Trophoblast cell (in vitro differentiated cells and primary cell): ENCODE measurements around the gene DCTN2.

Experiments
- DNase-seq, 2 donors: peaks; one replicate each; pipeline ENCODE4 v3.0.0-alpha.2; 2016
- H2AFZ ChIP-seq: 2 replicates; pipeline ENCODE4 v1.6.1; 2013; ENCODE audit warnings: low read length, moderate library complexity, mild to moderate bottlenecking; ENCODE audit not compliant: insufficient read depth, poor library complexity
- H2AK5ac ChIP-seq: 2 replicates; pipeline ENCODE4 v1.6.1; 2013; ENCODE audit warnings: mild to moderate bottlenecking, low read length
- H2BK120ac ChIP-seq: 2 replicates; pipeline ENCODE4 v1.6.1; 2013; ENCODE audit warnings: low read length, mild to moderate bottlenecking, moderate library complexity; ENCODE audit not compliant: insufficient read depth, poor library complexity
- H2BK12ac ChIP-seq: 2 replicates; pipeline ENCODE4 v1.6.1; 2013; ENCODE audit warnings: mild to moderate bottlenecking, low read length, moderate library complexity
- H2BK5ac ChIP-seq: 2 replicates; pipeline ENCODE4 v1.6.1; 2013; ENCODE audit warnings: low read length, low read depth, moderate library complexity, mild to moderate bottlenecking; ENCODE audit not compliant: poor library complexity
- H3K14ac ChIP-seq: 2 replicates; pipeline ENCODE4 v1.6.1; 2013; ENCODE audit warnings: mild to moderate bottlenecking, low read length
- H3K18ac ChIP-seq: 2 replicates; pipeline ENCODE4 v1.6.1; 2013; ENCODE audit warnings: mild to moderate bottlenecking, low read length
- H3K23ac ChIP-seq: 2 replicates; pipeline ENCODE4 v1.6.1; 2013; ENCODE audit warnings: low read length
- H3K27ac ChIP-seq: 2 replicates; pipeline ENCODE4 v1.5.1; 2013; ENCODE audit warnings: low read depth, mild to moderate bottlenecking, inconsistent platforms, low read length, moderate library complexity
- H3K27me3 ChIP-seq: 2 replicates; pipeline ENCODE4 v1.6.1; 2013; ENCODE audit warnings: inconsistent platforms, mild to moderate bottlenecking, low read length, moderate library complexity; ENCODE audit not compliant: insufficient read depth
- H3K36me3 ChIP-seq, 2 experiments: 1 replicate in 1 of 2; 2 replicates in 1 of 2; pipeline ENCODE4 v1.6.1; 2013; ENCODE audit warnings: low read length in 2 of 2, mild to moderate bottlenecking in 2 of 2, moderate library complexity in 1 of 2; ENCODE audit not compliant: insufficient read depth in 2 of 2, control insufficient read depth in 1 of 2
- H3K4ac ChIP-seq: 2 replicates; pipeline ENCODE4 v1.6.1; 2013; ENCODE audit warnings: low read depth, mild to moderate bottlenecking, low read length, moderate library complexity
- H3K4me1 ChIP-seq, 2 experiments: 1 replicate in 1 of 2; 2 replicates in 1 of 2; pipeline ENCODE4 v1.6.1; 2013; ENCODE audit warnings: low read length in 2 of 2, mild to moderate bottlenecking in 2 of 2, moderate library complexity in 1 of 2; ENCODE audit not compliant: insufficient read depth in 2 of 2, control insufficient read depth in 1 of 2
- H3K4me2 ChIP-seq: 2 replicates; pipeline ENCODE4 v1.6.1; 2013; ENCODE audit warnings: inconsistent platforms, mild to moderate bottlenecking, low read length, moderate library complexity
- H3K4me3 ChIP-seq: 2 replicates; pipeline ENCODE4 v1.5.1; 2013; ENCODE audit warnings: mild to moderate bottlenecking, low read depth, low read length, inconsistent platforms
- H3K79me1 ChIP-seq: one replicate; pipeline ENCODE4 v1.6.1; 2013; ENCODE audit warnings: low read length
- H3K79me2 ChIP-seq: 2 replicates; pipeline ENCODE4 v1.6.1; 2013; ENCODE audit warnings: low read length, mild to moderate bottlenecking; ENCODE audit not compliant: control insufficient read depth, insufficient read depth, poor library complexity
- H3K9ac ChIP-seq: 2 replicates; pipeline ENCODE4 v1.6.1; 2013; ENCODE audit warnings: mild to moderate bottlenecking, low read length
- H3K9me3 ChIP-seq: 2 replicates; pipeline ENCODE4 v1.6.1; 2013; ENCODE audit warnings: low read depth, mild to moderate bottlenecking, control low read depth, inconsistent platforms, low read length; ENCODE audit not compliant: insufficient read depth
- H4K12ac ChIP-seq: 2 replicates; pipeline ENCODE4 v1.6.1; 2013; ENCODE audit warnings: low read depth, mild to moderate bottlenecking, low read length, moderate library complexity
- H4K8ac ChIP-seq: 2 replicates; pipeline ENCODE4 v1.6.1; 2013; ENCODE audit warnings: low read depth, mild to moderate bottlenecking, low read length, moderate library complexity
- H4K91ac ChIP-seq: one replicate; pipeline ENCODE4 v1.6.1; 2013; ENCODE audit warnings: low read depth, mild to moderate bottlenecking, low read length, moderate library complexity
- WGBS: extraction: QIAGEN DNeasy Blood & Tissue Kit; methylation state at CpG from one replicate; pipeline ENCODE4 v1.1.7; 2013; ENCODE audit warnings: missing lambda C conversion rate; ENCODE audit not compliant: insufficient read length, insufficient coverage; ENCODE audit errors: extremely low coverage; 5-methylcytosine and 5-hydroxymethylcytosine counted together

DCTN2 gene

GRCh38 chr12:57498571-57498970 lies 48.4 kb downstream of the DCTN2 start:
- H2BK5ac ChIP-seq, result no peak overlapping the region
- H3K14ac ChIP-seq, result no peak overlapping the region
- no peaks in the 10 kb centered on the region for H3K27me3 ChIP-seq
- H3K4me2 ChIP-seq, result no peak overlapping the region
- H2AK5ac ChIP-seq, result no peak overlapping the region
- no peaks in the 10 kb centered on the region for H3K4me1 ChIP-seq
- no peaks in the 10 kb centered on the region for H3K79me1 ChIP-seq
- peaks cover 56 to 64% of the 10 kb centered on the region in 2 experiments for H3K36me3 ChIP-seq
- H4K8ac ChIP-seq, result no peak overlapping the region
- H3K4ac ChIP-seq, result no peak overlapping the region
- no peak overlapping the region for H3K4me3 ChIP-seq
- no peaks in the 10 kb centered on the region for H3K79me2 ChIP-seq
- H3K18ac ChIP-seq, result no peak overlapping the region
- WGBS, result no CpG with 5 or more reads among the region's 4 CpGs
- H2BK120ac ChIP-seq, result no peak overlapping the region
- no peak overlapping the region for H4K12ac ChIP-seq
- no peak overlapping the region for H2AFZ ChIP-seq
- H3K9me3 ChIP-seq, result no peaks in the 10 kb centered on the region
- no peak overlapping the region for H4K91ac ChIP-seq
- no peak overlapping the region for H3K23ac ChIP-seq
- H3K27ac ChIP-seq, result no peak overlapping the region
- DNase-seq, result no peak
- H3K9ac ChIP-seq, result no peak overlapping the region
- no peak overlapping the region for H2BK12ac ChIP-seq

- Histone ChIP-seq H4K91ac (no peak overlapping the region), H3K4me3 (no peak overlapping the region), H2BK5ac (no peak overlapping the region), H3K79me1 (no peaks in the 10 kb centered on the region), H4K8ac (no peak overlapping the region), H3K23ac (no peak overlapping the region), H3K9me3 (no peaks in the 10 kb centered on the region), H3K27ac (no peak overlapping the region), H3K4ac (no peak overlapping the region), H3K27me3 (no peaks in the 10 kb centered on the region), H3K18ac (no peak overlapping the region), H3K14ac (no peak overlapping the region), H3K36me3 (peaks cover 52 to 64% of the 10 kb centered on the region in 2 experiments), H2BK12ac (no peak overlapping the region), H3K4me2 (no peak overlapping the region), H3K79me2 (no peaks in the 10 kb centered on the region), H4K12ac (no peak overlapping the region), H3K9ac (no peak overlapping the region), H2AFZ (no peak overlapping the region), H2BK120ac (no peak overlapping the region), H3K4me1 (no peaks in the 10 kb centered on the region), H2AK5ac (no peak overlapping the region)
- DNase-seq, result no peak
- no CpG with 5 or more reads among the region's 9 CpGs for WGBS
These were observed 48.9 kb downstream of the DCTN2 start for GRCh38 chr12:57498132-57498502.

GRCh38 chr12:57497223-57498131 lies 49.5 kb downstream of the DCTN2 start:
- 100% methylated on average over 2 of the region's 12 CpGs for WGBS
- H4K91ac ChIP-seq, result no peak overlapping the region
- H2AK5ac ChIP-seq, result no peak overlapping the region

GRCh38 chr12:57496822-57497221 lies 50.2 kb downstream of the DCTN2 start:
- Histone ChIP-seq H2BK12ac (no peak overlapping the region), H3K14ac (no peak overlapping the region), H3K27ac (no peak overlapping the region), H2BK5ac (no peak overlapping the region), H3K23ac (no peak overlapping the region), H2AK5ac (no peak overlapping the region), H4K8ac (no peak overlapping the region), H3K4me1 (no peaks in the 10 kb centered on the region), H3K4me2 (no peak overlapping the region), H3K4me3 (no peak overlapping the region), H3K4ac (no peak overlapping the region), H3K27me3 (no peaks in the 10 kb centered on the region), H3K9ac (no peak overlapping the region), H4K91ac (no peak overlapping the region), H3K36me3 (peaks cover 49 to 62% of the 10 kb centered on the region in 2 experiments), H3K79me2 (no peaks in the 10 kb centered on the region), H4K12ac (no peak overlapping the region), H2AFZ (no peak overlapping the region), H2BK120ac (no peak overlapping the region), H3K79me1 (no peaks in the 10 kb centered on the region), H3K9me3 (no peaks in the 10 kb centered on the region), H3K18ac (no peak overlapping the region)
- DNase-seq, result no peak

More at GRCh38 chr12:57497223-57498131, 49.5 kb downstream of the DCTN2 start:
- Histone ChIP-seq H3K23ac (no peak overlapping the region), H3K4ac (no peak overlapping the region), H3K36me3 (peaks cover 49 to 65% of the 10 kb centered on the region in 2 experiments), H2BK5ac (no peak overlapping the region), H3K4me3 (no peak overlapping the region), H2AFZ (no peak overlapping the region), H3K79me1 (no peaks in the 10 kb centered on the region), H2BK120ac (no peak overlapping the region), H3K4me2 (no peak overlapping the region), H3K27me3 (no peaks in the 10 kb centered on the region), H3K18ac (no peak overlapping the region), H3K79me2 (no peaks in the 10 kb centered on the region), H3K9ac (no peak overlapping the region), H3K14ac (no peak overlapping the region), H4K12ac (no peak overlapping the region), H3K27ac (no peak overlapping the region), H3K9me3 (no peaks in the 10 kb centered on the region), H3K4me1 (no peaks in the 10 kb centered on the region), H2BK12ac (no peak overlapping the region), H4K8ac (no peak overlapping the region)
- no peak for DNase-seq
